HG03196 (cell line): ENCODE measurements around the gene E2F4.
A peak's percentile ranks its signal among the peaks of the same experiment; 100 is the strongest.

Experiments
- ATAC-seq: cut with Tn5 transposase; IDR thresholded peaks from one replicate; pipeline ENCODE4 v1.9.1; 2021; ENCODE audit not compliant: unreplicated experiment

Gene E2F4

GRCh38 chr16:67247192-67248072 is 55.5 kb downstream of the E2F4 start, which contains the start of gene FHOD1:
FHOD1 (minus strand) TSS chr16:67247481; CDS start chr16:67247410, 71 bp downstream.
- peak; percentile 47 for ATAC-seq

- ATAC-seq, result no peak
Observed at GRCh38 chr16:67248073-67248400, 56.1 kb downstream of the E2F4 start.
